PC-3 (cell line): ENCODE measurements around the gene CCT3. TPM values are rescaled to one million over a fixed set of nuclear protein-coding genes. Genes with fewer than 3 reads are reported as not detected.
"Not testable (repeated sequence)": the region's sequence is repeated elsewhere in the genome, so short reads cannot be mapped to it uniquely, and the experiment has no call there.

Source experiments
- ATAC-seq: fragments of 200-7000 bp; cut with Tn5 transposase; 2 replicates; pipeline ENCODE4 v1.9.1; 2020; ENCODE audit warnings: mild to moderate bottlenecking, moderate library complexity
- BruUV-seq: library from RNA; stranded (reverse); fragments of 400-500 nt; replicated peaks from 2 replicates; lab custom pipeline; 2021; lab: Mats Ljungman, UMichigan
- CTCF ChIA-PET: fragments of 300-600 bp; sonication (Branson Sonifier 250); formaldehyde crosslinking; loops from one replicate; lab custom pipeline; 2022; ENCODE audit warnings: antibody characterized with exemption; lab: Charles Lee
- POLR2A ChIA-PET: fragments of 300-600 bp; sonication (Branson Sonifier 250); formaldehyde crosslinking; loops from one replicate; lab custom pipeline; 2022; ENCODE audit warnings: antibody characterized with exemption; ENCODE audit not compliant: unreplicated experiment; lab: Charles Lee
- DNase-seq: peaks from one replicate; pipeline ENCODE4 v3.0.0-alpha.2; 2015
- H2AFZ ChIP-seq: fragments of 300-600 bp; sonication (generic); 2 replicates; pipeline ENCODE4 v1.6.0; 2016; ENCODE audit warnings: antibody characterized with exemption, low read length
- H3F3A ChIP-seq: fragments of 300-600 bp; sonication (generic); one replicate; pipeline ENCODE4 v1.6.0; 2017; ENCODE audit warnings: antibody characterized with exemption, low read length, control low read depth, mild to moderate bottlenecking; ENCODE audit not compliant: unreplicated experiment
- H3K27ac ChIP-seq: fragments of 300-600 bp; sonication (generic); 2 replicates; pipeline ENCODE4 v1.5.1; 2016; ENCODE audit warnings: mild to moderate bottlenecking, low read length
- H3K27me3 ChIP-seq: fragments of 300-600 bp; sonication (generic); 2 replicates; pipeline ENCODE4 v1.6.1; 2016; ENCODE audit warnings: low read length, mixed read lengths
- H3K36me3 ChIP-seq: fragments of 300-600 bp; sonication (generic); 2 replicates; pipeline ENCODE4 v1.6.1; 2016; ENCODE audit warnings: low read depth, mixed run types, low read length, mixed read lengths
- H3K4me1 ChIP-seq: fragments of 300-600 bp; sonication (generic); 2 replicates; pipeline ENCODE4 v1.5.1; 2016; ENCODE audit warnings: low read length; ENCODE audit not compliant: insufficient read depth
- H3K4me2 ChIP-seq: fragments of 300-600 bp; sonication (generic); 2 replicates; pipeline ENCODE4 v1.6.0; 2016; ENCODE audit warnings: low read length
- H3K4me3 ChIP-seq: fragments of 300-600 bp; sonication (generic); 2 replicates; pipeline ENCODE4 v1.5.1; 2016; ENCODE audit warnings: mild to moderate bottlenecking, low read length, mixed read lengths
- H3K79me2 ChIP-seq: fragments of 300-600 bp; sonication (generic); 2 replicates; pipeline ENCODE4 v1.6.1; 2017; ENCODE audit warnings: low read length, mixed read lengths
- H3K9ac ChIP-seq: fragments of 300-600 bp; sonication (generic); 2 replicates; pipeline ENCODE4 v1.6.0; 2016; ENCODE audit warnings: mild to moderate bottlenecking, low read length
- H3K9me2 ChIP-seq: fragments of 300-600 bp; sonication (generic); replicated peaks from 2 replicates; pipeline ENCODE4 v1.6.1; 2016; ENCODE audit warnings: mixed run types, low read length, mixed read lengths
- H3K9me3 ChIP-seq: fragments of 300-600 bp; sonication (generic); 2 replicates; pipeline ENCODE4 v1.6.1; 2016; ENCODE audit warnings: low read length, mixed read lengths
- H4K20me1 ChIP-seq: fragments of 300-600 bp; sonication (generic); 2 replicates; pipeline ENCODE4 v1.6.1; 2016; ENCODE audit warnings: low read length, mixed read lengths
- EZH2 ChIP-seq: fragments of 300-600 bp; sonication (generic); IDR thresholded peaks from one replicate; pipeline ENCODE4 v1.6.1; 2017; ENCODE audit warnings: antibody characterized with exemption, mild to moderate bottlenecking, low read length; ENCODE audit not compliant: unreplicated experiment
- EZH2phosphoT487 ChIP-seq: fragments of 300-600 bp; sonication (generic); IDR thresholded peaks from 2 replicates; pipeline ENCODE4 v1.6.1; 2018; ENCODE audit warnings: mild to moderate bottlenecking, antibody characterized with exemption, low read length, borderline replicate concordance
- intact Hi-C: fragments of 100-400 bp; cut with micrococcal nuclease; formaldehyde crosslinking; loops from 2 replicates; pipeline ENCODE4 v1.9.0; 2023
- total RNA-seq: library from RNA; depleted of rRNA; stranded (reverse); fragments of >200 nt; gene quantifications from 2 replicates; pipeline ENCODE4 v1.2.3, GENCODE V29; 2014
- TF ChIP-seq, protein P1 (sequence below): fragments of 300-600 bp; sonication (generic); conservative IDR thresholded peaks from 2 replicates; pipeline ENCODE4 v1.5.1; 2017; ENCODE audit warnings: antibody characterized with exemption, low read depth, mild to moderate bottlenecking, low read length

Gene CCT3
- total RNA-seq, 1 experiment from 2014 or later, result 692 TPM

DNA sequence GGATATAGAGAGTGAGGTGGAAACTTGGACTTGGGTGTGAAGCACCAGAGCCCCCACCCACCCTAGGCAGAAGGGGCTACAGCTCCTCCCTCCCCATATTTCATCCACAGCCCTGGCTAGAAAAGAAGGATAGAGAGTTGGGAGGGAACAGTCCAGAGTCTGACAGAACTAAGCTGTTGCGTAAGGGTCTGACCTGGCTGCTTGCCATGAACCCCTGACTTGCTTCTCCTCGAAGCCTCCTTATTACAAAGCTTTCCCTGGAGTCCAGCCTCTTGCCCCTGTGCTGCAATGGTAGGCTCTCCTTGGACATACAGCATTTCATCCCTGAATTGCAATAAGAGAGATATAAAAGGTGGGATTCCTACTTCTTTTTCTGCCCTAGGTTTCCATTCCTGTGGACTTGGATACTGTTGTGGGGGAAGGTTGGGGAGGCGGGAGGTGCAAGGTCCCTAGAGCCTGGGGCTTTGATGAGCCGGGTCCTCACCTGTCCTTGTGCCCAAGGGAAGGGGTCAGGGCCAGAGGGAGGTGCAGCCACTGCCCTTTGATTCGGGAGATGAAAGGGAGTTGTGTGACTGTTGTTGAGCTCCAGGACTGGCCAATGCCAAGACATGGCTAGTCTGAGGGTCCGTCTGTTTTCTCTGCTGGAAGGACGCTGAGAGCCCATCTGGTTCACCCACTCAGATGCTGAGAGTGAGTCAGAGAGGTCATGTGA, 33.6 kb upstream of the CCT3 start:
- H3K36me3 ChIP-seq, result no peaks in the 10 kb centered on the region
- no TSS peak for BruUV-seq
- intact Hi-C loops, result no loop called here
- H2AFZ ChIP-seq, result no peak overlapping the region
- TF ChIP-seq, protein P1, sequence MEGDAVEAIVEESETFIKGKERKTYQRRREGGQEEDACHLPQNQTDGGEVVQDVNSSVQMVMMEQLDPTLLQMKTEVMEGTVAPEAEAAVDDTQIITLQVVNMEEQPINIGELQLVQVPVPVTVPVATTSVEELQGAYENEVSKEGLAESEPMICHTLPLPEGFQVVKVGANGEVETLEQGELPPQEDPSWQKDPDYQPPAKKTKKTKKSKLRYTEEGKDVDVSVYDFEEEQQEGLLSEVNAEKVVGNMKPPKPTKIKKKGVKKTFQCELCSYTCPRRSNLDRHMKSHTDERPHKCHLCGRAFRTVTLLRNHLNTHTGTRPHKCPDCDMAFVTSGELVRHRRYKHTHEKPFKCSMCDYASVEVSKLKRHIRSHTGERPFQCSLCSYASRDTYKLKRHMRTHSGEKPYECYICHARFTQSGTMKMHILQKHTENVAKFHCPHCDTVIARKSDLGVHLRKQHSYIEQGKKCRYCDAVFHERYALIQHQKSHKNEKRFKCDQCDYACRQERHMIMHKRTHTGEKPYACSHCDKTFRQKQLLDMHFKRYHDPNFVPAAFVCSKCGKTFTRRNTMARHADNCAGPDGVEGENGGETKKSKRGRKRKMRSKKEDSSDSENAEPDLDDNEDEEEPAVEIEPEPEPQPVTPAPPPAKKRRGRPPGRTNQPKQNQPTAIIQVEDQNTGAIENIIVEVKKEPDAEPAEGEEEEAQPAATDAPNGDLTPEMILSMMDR, result no peak
- no peak for TF ChIP-seq EZH2
- TF ChIP-seq EZH2phosphoT487, result no peak
- no peak overlapping the region for H3K4me3 ChIP-seq
- H3K4me1 ChIP-seq, result peaks cover 5% of the 10 kb centered on the region; the same call in 1 of the 2 replicates
- H3K9me2 ChIP-seq, result no peaks in the 10 kb centered on the region
- H3F3A ChIP-seq, result no peaks in the 10 kb centered on the region
- no peaks in the 10 kb centered on the region for H4K20me1 ChIP-seq
- no peak overlapping the region for H3K9ac ChIP-seq
- ChIA-PET POLR2A (no interaction called here), CTCF (no interaction called here)
- H3K27ac ChIP-seq, result no peak overlapping the region
- DNase-seq (peak; percentile 29), ATAC-seq (no peak)
- H3K4me2 ChIP-seq, result no peak overlapping the region
- H3K9me3 ChIP-seq, result no peaks in the 10 kb centered on the region
- H3K79me2 ChIP-seq, result no peaks in the 10 kb centered on the region
- H3K27me3 ChIP-seq, result no peaks in the 10 kb centered on the region

DNA sequence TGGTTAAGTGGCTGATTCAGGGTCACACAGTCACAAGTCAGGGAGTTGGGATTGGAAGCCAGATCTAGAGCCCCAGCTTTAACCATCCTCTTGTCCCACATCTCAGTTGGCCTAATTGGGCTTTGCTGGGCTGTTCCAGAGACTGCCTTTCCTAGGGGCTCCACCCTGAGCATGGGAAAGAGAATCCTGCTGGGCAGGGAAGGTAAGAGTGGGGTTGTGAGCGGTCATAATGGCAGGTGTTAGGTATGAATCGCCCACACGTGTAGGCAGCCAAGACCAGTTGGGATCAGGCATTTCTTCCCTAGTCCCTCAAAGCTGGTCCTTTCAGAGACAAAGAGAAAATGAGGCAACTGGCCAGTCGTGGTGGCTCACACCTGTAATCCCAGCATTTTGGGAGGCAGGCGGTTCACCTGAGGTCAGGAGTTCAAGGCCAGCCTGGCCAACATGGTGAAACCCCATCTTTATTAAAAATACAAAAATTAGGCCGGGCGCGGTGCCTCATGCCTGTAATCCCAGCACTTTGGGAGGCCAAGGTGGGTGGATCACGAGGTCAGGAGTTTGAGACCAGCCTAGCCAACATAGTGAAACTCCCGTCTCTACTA, 31.7 kb upstream of the CCT3 start:
- H3K9me2 ChIP-seq, H3K79me2 ChIP-seq, H3K27ac ChIP-seq, intact Hi-C loops, BruUV-seq, CTCF ChIA-PET, H3F3A ChIP-seq, H3K36me3 ChIP-seq, H3K4me1 ChIP-seq, H3K27me3 ChIP-seq, DNase-seq, H4K20me1 ChIP-seq, H3K9me3 ChIP-seq, POLR2A ChIA-PET: not testable (repeated sequence)
- H3K9ac ChIP-seq, result peak overlapping the region; percentile 53; the same call in 1 of the 2 replicates
- ATAC-seq, result peak; percentile 7
- peak overlapping the region; percentile 98 for H2AFZ ChIP-seq
- peak overlapping the region; percentile 99 for H3K4me2 ChIP-seq
- peak overlapping the region; percentile 80 for H3K4me3 ChIP-seq

DNA sequence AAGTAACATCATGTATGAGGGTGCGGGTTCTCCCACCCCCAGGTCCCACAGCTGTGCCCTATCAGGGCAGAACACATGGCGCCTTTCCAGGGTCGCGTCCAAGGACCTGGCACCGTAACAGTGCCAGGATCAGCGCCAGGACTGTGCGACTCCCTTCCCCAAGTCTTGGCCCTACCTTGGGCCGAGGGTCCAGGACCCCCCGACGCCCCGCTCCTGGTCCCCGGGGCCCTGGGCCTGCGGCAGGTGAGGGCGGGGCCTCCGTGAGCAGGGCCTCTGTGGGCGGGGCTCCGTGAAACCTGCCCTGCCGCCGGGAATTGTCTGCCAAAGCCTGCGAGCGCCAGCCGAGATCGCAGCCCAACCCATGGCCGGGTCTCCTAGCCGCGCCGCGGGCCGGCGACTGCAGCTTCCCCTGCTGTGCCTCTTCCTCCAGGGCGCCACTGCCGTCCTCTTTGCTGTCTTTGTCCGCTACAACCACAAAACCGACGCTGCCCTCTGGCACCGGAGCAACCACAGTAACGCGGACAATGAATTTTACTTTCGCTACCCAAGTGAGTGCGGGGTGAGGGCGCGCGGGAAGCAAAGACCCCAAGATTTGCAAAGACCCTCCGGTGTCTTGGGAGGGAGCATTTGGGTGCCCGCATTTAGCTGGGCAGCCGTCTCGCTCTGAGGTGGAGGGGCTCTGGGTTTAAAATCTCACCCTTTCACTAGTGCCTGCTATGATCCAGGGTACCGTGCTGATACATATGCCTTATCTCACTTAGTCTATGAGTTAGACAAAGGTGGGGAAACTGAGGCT, 31.0 kb upstream of the CCT3 start, which contains the start of gene RHBG:
Gene RHBG, plus strand, starts transcription at position 323 of the 796 bp plus-strand sequence. Its CDS starts 39 bp downstream, at position 362.
- ATAC-seq (peak; percentile 92), DNase-seq (peak; percentile 72)
- no peaks in the 10 kb centered on the region for H4K20me1 ChIP-seq
- H3K9me2 ChIP-seq, result no peaks in the 10 kb centered on the region
- intact Hi-C loops, result no loop called here
- H3K27ac ChIP-seq, result no peak within 1 kb of the TSS
- H2AFZ ChIP-seq, result peak within 1 kb of the TSS; percentile 98
- ChIA-PET CTCF (no interaction called here), POLR2A (interaction anchor here (0.5 kb wide), 1 partner anchor 279 kb away, joined by 9 read pairs; no protein-coding TSS in a partner anchor)
- peak within 1 kb of the TSS; percentile 53 for H3K9ac ChIP-seq
- peak within 1 kb of the TSS; percentile 80 for H3K4me3 ChIP-seq
- H3K36me3 ChIP-seq, result no peaks in the 10 kb centered on the region
- H3K4me1 ChIP-seq, result peaks cover 5% of the 10 kb centered on the region; the same call in 1 of the 2 replicates
- TF ChIP-seq, protein P1, result no peak
- TF ChIP-seq EZH2phosphoT487, result no peak
- TF ChIP-seq EZH2, result no peak
- H3K4me2 ChIP-seq, result peak within 1 kb of the TSS; percentile 99
- no TSS peak for BruUV-seq
- H3K9me3 ChIP-seq, result no peaks in the 10 kb centered on the region
- H3K27me3 ChIP-seq, result no peaks in the 10 kb centered on the region
- H3K79me2 ChIP-seq, result no peaks in the 10 kb centered on the region
- H3F3A ChIP-seq, result no peaks in the 10 kb centered on the region
